GM21619 (cell line): ENCODE data around the gene CAMK1D.

ENCODE experiments used
- ATAC-seq: cut with Tn5 transposase; IDR thresholded peaks from one replicate; pipeline ENCODE4 v1.9.1; 2021; ENCODE audit not compliant: unreplicated experiment

Gene CAMK1D

GRCh38 chr10:12397941-12398340, 48.6 kb downstream of the CAMK1D start:
- ATAC-seq: no peak

GRCh38 chr10:12400266-12400931, 51.1 kb downstream of the CAMK1D start:
- ATAC-seq: no peak

GRCh38 chr10:12401466-12401865, 52.1 kb downstream of the CAMK1D start:
- no peak for ATAC-seq

GRCh38 chr10:12403119-12403518, 53.8 kb downstream of the CAMK1D start:
- no peak for ATAC-seq

- ATAC-seq: no peak
Measured at GRCh38 chr10:12405342-12406320, 56.3 kb downstream of the CAMK1D start.

GRCh38 chr10:12406764-12407400, 57.5 kb downstream of the CAMK1D start:
- ATAC-seq: no peak

- no peak for ATAC-seq
Measured at GRCh38 chr10:12408472-12408871, 59.1 kb downstream of the CAMK1D start.

- no peak for ATAC-seq
Measured at GRCh38 chr10:12409161-12409560, 59.8 kb downstream of the CAMK1D start.

GRCh38 chr10:12409613-12410012, 60.3 kb downstream of the CAMK1D start:
- no peak for ATAC-seq

GRCh38 chr10:12412666-12413368, 63.5 kb downstream of the CAMK1D start:
- ATAC-seq: no peak

GRCh38 chr10:12413369-12413711, 64.0 kb downstream of the CAMK1D start:
- ATAC-seq: no peak

- no peak for ATAC-seq
Measured at GRCh38 chr10:12414278-12414989, 65.1 kb downstream of the CAMK1D start.

GRCh38 chr10:12416344-12417050, 67.2 kb downstream of the CAMK1D start:
- ATAC-seq: no peak

- ATAC-seq: no peak
Measured at GRCh38 chr10:12417331-12417730, 68.0 kb downstream of the CAMK1D start.

- no peak for ATAC-seq
Measured at GRCh38 chr10:12418000-12418399, 68.7 kb downstream of the CAMK1D start.

GRCh38 chr10:12418725-12419261, 69.4 kb downstream of the CAMK1D start:
- no peak for ATAC-seq

- no peak for ATAC-seq
Measured at GRCh38 chr10:12419262-12419847, 70.0 kb downstream of the CAMK1D start.

- no peak for ATAC-seq
Measured at GRCh38 chr10:12420530-12421120, 71.3 kb downstream of the CAMK1D start.

GRCh38 chr10:12422189-12422588, 72.8 kb downstream of the CAMK1D start:
- no peak for ATAC-seq
